HG02973 (cell line): ENCODE data around the gene RAPGEFL1.
"Not testable (repeated sequence)": the region's sequence is repeated elsewhere in the genome, so short reads cannot be mapped to it uniquely, and the experiment has no call there.

Experiments used
- ATAC-seq: cut with Tn5 transposase; IDR thresholded peaks from one replicate; pipeline ENCODE4 v1.9.1; 2021; ENCODE audit warnings: moderate library complexity; ENCODE audit not compliant: unreplicated experiment

RAPGEFL1 gene

GRCh38 chr17:40177275-40177874, at the start of gene RAPGEFL1:
Gene RAPGEFL1 (plus strand): TSS chr17:40177470. CDS start chr17:40177862, 392 bp downstream.
- ATAC-seq, result no peak

- no peak for ATAC-seq
Observed at GRCh38 chr17:40129498-40129897, 47.8 kb upstream of the RAPGEFL1 start.

GRCh38 chr17:40130352-40131042, 46.8 kb upstream of the RAPGEFL1 start:
- ATAC-seq, result no peak

- no peak for ATAC-seq
Observed at GRCh38 chr17:40134184-40134583, 43.1 kb upstream of the RAPGEFL1 start.

GRCh38 chr17:40135817-40136216, 41.5 kb upstream of the RAPGEFL1 start:
- ATAC-seq, result no peak

- no peak for ATAC-seq
Observed at GRCh38 chr17:40139566-40140058, 37.7 kb upstream of the RAPGEFL1 start.

- ATAC-seq, result not testable (repeated sequence)
Observed at GRCh38 chr17:40143166-40143565, 34.1 kb upstream of the RAPGEFL1 start.

GRCh38 chr17:40145476-40145875, 31.8 kb upstream of the RAPGEFL1 start:
- ATAC-seq, result no peak

- no peak for ATAC-seq
Observed at GRCh38 chr17:40148527-40148926, 28.7 kb upstream of the RAPGEFL1 start.

- no peak for ATAC-seq
Observed at GRCh38 chr17:40150276-40150675, 27.0 kb upstream of the RAPGEFL1 start.

- ATAC-seq, result no peak
Observed at GRCh38 chr17:40151414-40151963, 25.8 kb upstream of the RAPGEFL1 start.

GRCh38 chr17:40153603-40154236, 23.6 kb upstream of the RAPGEFL1 start:
- no peak for ATAC-seq

GRCh38 chr17:40157973-40158372, 19.3 kb upstream of the RAPGEFL1 start:
- ATAC-seq, result no peak

GRCh38 chr17:40158438-40159013, 18.7 kb upstream of the RAPGEFL1 start:
- no peak for ATAC-seq

GRCh38 chr17:40159456-40159855, 17.8 kb upstream of the RAPGEFL1 start:
- no peak for ATAC-seq

- no peak for ATAC-seq
Observed at GRCh38 chr17:40167685-40168261, 9.5 kb upstream of the RAPGEFL1 start.

GRCh38 chr17:40168262-40168832, 8.9 kb upstream of the RAPGEFL1 start:
- ATAC-seq, result no peak

- no peak for ATAC-seq
Observed at GRCh38 chr17:40170325-40170724, 6.9 kb upstream of the RAPGEFL1 start.

- ATAC-seq, result no peak
Observed at GRCh38 chr17:40171750-40172149, 5.5 kb upstream of the RAPGEFL1 start.

- ATAC-seq, result no peak
Observed at GRCh38 chr17:40173091-40173777, 4.0 kb upstream of the RAPGEFL1 start.
